ENCODE measurements around the gene CACNG8.

DNA sequence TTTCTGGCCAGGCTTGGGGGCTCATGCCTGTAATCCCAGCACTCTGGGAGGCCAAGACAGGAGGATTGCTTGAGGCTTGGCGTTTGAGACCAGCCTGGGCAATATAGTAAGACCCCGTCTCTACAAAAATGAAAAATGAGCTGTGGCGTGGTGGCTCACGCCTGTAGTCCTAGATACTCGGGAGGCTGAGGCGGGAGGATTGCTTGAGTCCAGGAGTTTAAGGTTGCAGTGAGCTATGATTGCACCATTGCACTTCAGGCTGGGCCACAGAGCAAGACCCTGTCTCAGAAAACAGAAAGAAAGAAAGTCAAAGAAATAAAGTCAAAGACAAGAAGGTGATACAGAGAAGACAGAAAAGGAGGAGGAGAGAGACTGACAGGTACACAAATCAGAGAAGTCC, 26.2 kb downstream of the CACNG8 start:
- TF ChIP-seq, protein P1, sequence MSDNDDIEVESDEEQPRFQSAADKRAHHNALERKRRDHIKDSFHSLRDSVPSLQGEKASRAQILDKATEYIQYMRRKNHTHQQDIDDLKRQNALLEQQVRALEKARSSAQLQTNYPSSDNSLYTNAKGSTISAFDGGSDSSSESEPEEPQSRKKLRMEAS (CRISPR knock-in tag; IDR thresholded peaks at IDR 0.05) = no peak
- TF ChIP-seq JUN (CRISPR knock-in tag; IDR thresholded peaks at IDR 0.05) (no peak), CREB1 (CRISPR knock-in tag; IDR thresholded peaks at IDR 0.05) (no peak), ZNF416 (CRISPR knock-in tag; IDR thresholded peaks at IDR 0.05) (no peak)
- TF ChIP-seq, protein P2, sequence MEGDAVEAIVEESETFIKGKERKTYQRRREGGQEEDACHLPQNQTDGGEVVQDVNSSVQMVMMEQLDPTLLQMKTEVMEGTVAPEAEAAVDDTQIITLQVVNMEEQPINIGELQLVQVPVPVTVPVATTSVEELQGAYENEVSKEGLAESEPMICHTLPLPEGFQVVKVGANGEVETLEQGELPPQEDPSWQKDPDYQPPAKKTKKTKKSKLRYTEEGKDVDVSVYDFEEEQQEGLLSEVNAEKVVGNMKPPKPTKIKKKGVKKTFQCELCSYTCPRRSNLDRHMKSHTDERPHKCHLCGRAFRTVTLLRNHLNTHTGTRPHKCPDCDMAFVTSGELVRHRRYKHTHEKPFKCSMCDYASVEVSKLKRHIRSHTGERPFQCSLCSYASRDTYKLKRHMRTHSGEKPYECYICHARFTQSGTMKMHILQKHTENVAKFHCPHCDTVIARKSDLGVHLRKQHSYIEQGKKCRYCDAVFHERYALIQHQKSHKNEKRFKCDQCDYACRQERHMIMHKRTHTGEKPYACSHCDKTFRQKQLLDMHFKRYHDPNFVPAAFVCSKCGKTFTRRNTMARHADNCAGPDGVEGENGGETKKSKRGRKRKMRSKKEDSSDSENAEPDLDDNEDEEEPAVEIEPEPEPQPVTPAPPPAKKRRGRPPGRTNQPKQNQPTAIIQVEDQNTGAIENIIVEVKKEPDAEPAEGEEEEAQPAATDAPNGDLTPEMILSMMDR (IDR thresholded peaks at IDR 0.05) = no peak
- TF ChIP-seq, protein P3, sequence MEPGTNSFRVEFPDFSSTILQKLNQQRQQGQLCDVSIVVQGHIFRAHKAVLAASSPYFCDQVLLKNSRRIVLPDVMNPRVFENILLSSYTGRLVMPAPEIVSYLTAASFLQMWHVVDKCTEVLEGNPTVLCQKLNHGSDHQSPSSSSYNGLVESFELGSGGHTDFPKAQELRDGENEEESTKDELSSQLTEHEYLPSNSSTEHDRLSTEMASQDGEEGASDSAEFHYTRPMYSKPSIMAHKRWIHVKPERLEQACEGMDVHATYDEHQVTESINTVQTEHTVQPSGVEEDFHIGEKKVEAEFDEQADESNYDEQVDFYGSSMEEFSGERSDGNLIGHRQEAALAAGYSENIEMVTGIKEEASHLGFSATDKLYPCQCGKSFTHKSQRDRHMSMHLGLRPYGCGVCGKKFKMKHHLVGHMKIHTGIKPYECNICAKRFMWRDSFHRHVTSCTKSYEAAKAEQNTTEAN (CRISPR knock-in tag; IDR thresholded peaks at IDR 0.05) = no peak

All from WTC11 (cell line).